ENCODE data around the gene CDC6. TPM values are rescaled to one million over a fixed set of nuclear protein-coding genes. Genes with fewer than 3 reads are reported as not detected.

Gene CDC6
- total and polyA plus RNA-seq, 5 donors from 2014 or later, result 0.59 to 5.7 (median 1.4) TPM; not detected in 1

DNA sequence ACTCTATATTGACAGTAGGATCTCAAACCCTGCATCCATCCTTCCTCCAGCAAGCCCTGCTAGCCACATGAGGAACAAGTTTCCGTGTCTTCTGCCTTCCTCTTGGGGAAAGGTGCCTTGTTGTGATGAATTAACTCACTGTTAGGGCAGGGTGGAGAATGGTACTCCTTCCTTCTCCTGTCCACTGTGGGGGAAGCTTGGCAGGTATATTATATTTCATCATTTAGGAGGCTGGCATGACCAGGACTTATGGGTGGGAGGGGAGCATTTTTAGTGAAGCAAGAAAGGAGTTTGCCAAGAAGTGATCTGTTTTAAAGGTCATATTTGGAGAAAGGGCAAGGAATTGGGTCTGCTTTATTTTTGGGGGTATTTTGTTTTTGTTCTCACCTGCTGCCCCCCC lies 9.3 kb upstream of the CDC6 start:
- no peak overlapping the region for H3K27ac Mint-ChIP-seq
- no peak for ATAC-seq (ENCODE audit: low read depth in 2 of 2)
- H3K9me3 Mint-ChIP-seq, result no peaks in the 10 kb centered on the region

DNA sequence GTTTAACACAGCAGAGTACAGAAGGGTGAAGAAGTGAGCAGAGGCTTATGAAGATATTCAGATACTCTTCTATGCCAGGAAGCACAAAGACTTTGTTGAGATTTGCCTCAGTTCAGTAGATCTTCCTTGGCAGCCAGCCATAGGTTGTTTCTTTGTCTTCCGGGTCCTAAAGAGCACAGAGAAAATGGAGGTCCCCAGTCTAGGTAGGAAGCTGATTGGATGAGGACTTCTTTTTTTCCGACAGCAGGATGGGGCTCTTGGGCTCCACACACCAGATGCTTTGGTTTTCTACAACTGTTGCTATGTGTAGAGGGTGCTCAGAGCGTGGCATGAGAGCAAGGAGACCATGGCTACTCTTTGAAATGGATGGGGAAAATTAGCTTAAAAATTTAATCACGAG lies 8.3 kb upstream of the CDC6 start:
- H3K36me3 Mint-ChIP-seq, result peaks cover 41% of the 10 kb centered on the region

More for the DNA sequence above, 9.3 kb upstream of the CDC6 start:
- H3K4me3 ChIP-seq (ENCODE audit: low read depth, low read length), result no peak overlapping the region
- H3K27me3 ChIP-seq (ENCODE audit: control insufficient read depth, insufficient read depth, low read length), result no peaks in the 10 kb centered on the region
- H3K36me3 ChIP-seq (ENCODE audit: control insufficient read depth, insufficient read depth, low read length), result peaks cover 75% of the 10 kb centered on the region
- H3K4me1 ChIP-seq (ENCODE audit: control insufficient read depth, insufficient read depth, low read length, poor library complexity, severe bottlenecking), result peaks cover 3% of the 10 kb centered on the region
- Mint-ChIP-seq H3K36me3 (peaks cover 41% of the 10 kb centered on the region), H3K4me1 (peaks cover 0 to 4% (median 3%) of the 10 kb centered on the region in 4 donors), H3K27me3 (no peaks in the 10 kb centered on the region), H3K4me3 (no peak overlapping the region)
- no peaks in the 10 kb centered on the region for H3K9me3 ChIP-seq (ENCODE audit: control insufficient read depth in 2 of 2, low read length in 2 of 2)
- no peak overlapping the region for H3K27ac ChIP-seq (ENCODE audit: insufficient read depth, low read length, poor library complexity, severe bottlenecking)
- DNase-seq, result no peak

GRCh38 chr17:40281663-40282062 lies 6.0 kb upstream of the CDC6 start:
- Histone ChIP-seq H3K4me1 (ENCODE audit: control insufficient read depth, insufficient read depth, low read length, poor library complexity, severe bottlenecking) (peaks cover 8% of the 10 kb centered on the region), H3K36me3 (ENCODE audit: control insufficient read depth, insufficient read depth, low read length) (peaks cover 48% of the 10 kb centered on the region), H3K27me3 (ENCODE audit: control insufficient read depth, insufficient read depth, low read length) (no peaks in the 10 kb centered on the region), H3K4me3 (ENCODE audit: low read depth, low read length) (no peak overlapping the region), H3K27ac (ENCODE audit: insufficient read depth, low read length, poor library complexity, severe bottlenecking) (no peak overlapping the region), H3K9me3 (ENCODE audit: control insufficient read depth in 2 of 2, low read length in 2 of 2) (no peaks in the 10 kb centered on the region)
- DNase-seq, result no peak
- peaks cover 0 to 12% (median 10%) of the 10 kb centered on the region in 4 donors for H3K4me1 Mint-ChIP-seq
- H3K27ac Mint-ChIP-seq, result peak overlapping the region; percentile 15 to 80 (median 44)
- H3K36me3 Mint-ChIP-seq, result peaks cover 35% of the 10 kb centered on the region
- no peaks in the 10 kb centered on the region for H3K27me3 Mint-ChIP-seq
- H3K9me3 Mint-ChIP-seq, result no peaks in the 10 kb centered on the region
- no peak for ATAC-seq (ENCODE audit: low read depth in 2 of 2)
- no peak overlapping the region for H3K4me3 Mint-ChIP-seq

More for the DNA sequence above, 8.3 kb upstream of the CDC6 start:
- no peak overlapping the region for H3K27ac ChIP-seq (ENCODE audit: insufficient read depth, low read length, poor library complexity, severe bottlenecking)
- no peaks in the 10 kb centered on the region for H3K9me3 ChIP-seq (ENCODE audit: control insufficient read depth in 2 of 2, low read length in 2 of 2)
- peaks cover 8% of the 10 kb centered on the region for H3K4me1 ChIP-seq (ENCODE audit: control insufficient read depth, insufficient read depth, low read length, poor library complexity, severe bottlenecking)
- peaks cover 0 to 12% (median 9%) of the 10 kb centered on the region in 4 donors for H3K4me1 Mint-ChIP-seq
- H3K4me3 ChIP-seq (ENCODE audit: low read depth, low read length), result no peak overlapping the region
- no peaks in the 10 kb centered on the region for H3K9me3 Mint-ChIP-seq
- peak overlapping the region in 1 of 3 donors; percentile 29 for H3K27ac Mint-ChIP-seq
- DNase-seq, result no peak
- peaks cover 65% of the 10 kb centered on the region for H3K36me3 ChIP-seq (ENCODE audit: control insufficient read depth, insufficient read depth, low read length)
- ATAC-seq (ENCODE audit: low read depth in 2 of 2), result no peak
- H3K27me3 Mint-ChIP-seq, result no peaks in the 10 kb centered on the region
- H3K4me3 Mint-ChIP-seq, result no peak overlapping the region
- no peaks in the 10 kb centered on the region for H3K27me3 ChIP-seq (ENCODE audit: control insufficient read depth, insufficient read depth, low read length)

DNA sequence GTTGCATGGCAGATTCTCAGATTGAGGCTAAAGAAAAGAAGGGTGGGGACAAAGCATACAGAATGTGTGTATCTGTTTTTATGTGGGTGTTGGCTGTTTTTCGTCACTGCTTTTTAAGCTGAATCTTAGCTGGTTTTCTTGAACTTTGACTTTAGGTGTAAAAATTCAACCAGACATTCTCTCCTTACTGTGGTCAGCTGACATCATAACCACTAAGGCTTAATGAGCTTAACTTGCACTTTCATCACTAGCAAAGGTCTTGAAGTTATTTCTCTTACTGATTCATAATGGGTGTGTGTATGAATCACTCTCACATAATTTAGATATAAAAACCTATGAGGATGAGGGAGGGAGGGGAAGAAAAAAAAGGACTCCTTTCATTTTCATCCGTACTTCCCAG lies 4.0 kb upstream of the CDC6 start:
- H3K27ac Mint-ChIP-seq, result peak overlapping the region in 2 of 3 donors; percentile 70 to 89
- no peak overlapping the region for H3K4me3 ChIP-seq (ENCODE audit: low read depth, low read length)
- H3K9me3 Mint-ChIP-seq, result no peaks in the 10 kb centered on the region
- no peaks in the 10 kb centered on the region for H3K27me3 Mint-ChIP-seq
- DNase-seq (peak in 2 of 3 donors; percentile 36 to 86), ATAC-seq (ENCODE audit: low read depth in 2 of 2) (peak; percentile 33 to 40)
- no peak overlapping the region for H3K27ac ChIP-seq (ENCODE audit: insufficient read depth, low read length, poor library complexity, severe bottlenecking)
- peaks cover 22% of the 10 kb centered on the region for H3K36me3 Mint-ChIP-seq
- no peaks in the 10 kb centered on the region for H3K27me3 ChIP-seq (ENCODE audit: control insufficient read depth, insufficient read depth, low read length)
- peak overlapping the region in 1 of 4 donors; percentile 14 for H3K4me3 Mint-ChIP-seq
- peaks cover 30% of the 10 kb centered on the region for H3K36me3 ChIP-seq (ENCODE audit: control insufficient read depth, insufficient read depth, low read length)
- H3K4me1 Mint-ChIP-seq, result peaks cover 4 to 24% (median 20%) of the 10 kb centered on the region in 4 donors
- H3K9me3 ChIP-seq (ENCODE audit: control insufficient read depth in 2 of 2, low read length in 2 of 2), result no peaks in the 10 kb centered on the region
- peaks cover 16% of the 10 kb centered on the region for H3K4me1 ChIP-seq (ENCODE audit: control insufficient read depth, insufficient read depth, low read length, poor library complexity, severe bottlenecking)

DNA sequence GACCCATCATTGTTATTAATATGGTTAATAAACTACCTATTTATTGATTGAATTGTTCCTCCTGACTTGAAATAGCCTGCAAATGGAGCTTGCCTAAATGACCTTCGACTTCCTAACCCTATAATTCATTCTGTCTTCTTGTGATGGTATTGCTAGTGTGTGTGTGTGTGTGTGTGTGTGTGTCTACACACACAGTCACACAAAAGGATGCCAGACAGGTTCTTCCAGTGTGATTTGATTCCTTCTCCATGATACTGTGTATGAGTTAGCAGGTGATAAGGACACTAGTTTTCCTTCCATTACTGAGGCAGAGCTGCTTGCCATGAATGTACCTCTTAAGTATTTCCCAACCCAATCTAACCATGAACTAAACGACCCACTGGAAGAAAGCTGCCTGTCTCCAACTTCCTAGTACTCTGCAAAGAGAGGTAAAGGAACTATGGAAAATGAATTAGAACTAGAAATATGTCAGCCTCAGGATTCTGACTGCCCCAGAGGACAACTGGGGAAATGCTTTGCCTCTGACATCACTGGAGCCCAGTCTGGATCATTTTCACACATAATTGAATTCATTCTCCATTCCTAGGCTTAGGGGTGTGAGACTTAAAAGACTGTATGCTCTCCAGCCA lies 3.5 kb upstream of the CDC6 start:
- no peaks in the 10 kb centered on the region for H3K9me3 ChIP-seq (ENCODE audit: control insufficient read depth in 2 of 2, low read length in 2 of 2)
- H3K27ac Mint-ChIP-seq, result peak overlapping the region in 2 of 3 donors; percentile 70 to 89
- no peak overlapping the region for H3K4me3 Mint-ChIP-seq

DNA sequence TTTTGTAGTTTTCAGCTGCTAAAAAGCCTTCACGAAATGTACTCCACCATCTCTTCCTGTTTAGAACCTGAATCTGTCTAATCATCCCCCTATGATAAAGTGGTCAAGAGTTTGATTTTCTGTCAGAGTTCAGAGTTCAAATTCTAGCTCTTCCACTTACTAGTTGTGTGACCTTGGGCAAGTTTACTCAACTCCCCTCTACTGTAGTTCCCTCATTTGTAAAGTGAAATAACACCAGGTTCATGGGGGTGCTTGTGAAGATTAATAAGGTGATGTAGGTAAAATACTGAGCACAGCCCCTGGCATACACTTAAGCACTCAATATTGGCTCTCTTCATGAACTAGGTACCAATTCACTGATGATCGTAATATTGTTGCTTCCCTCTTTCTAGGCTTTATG lies 1.2 kb upstream of the CDC6 start:
- no peaks in the 10 kb centered on the region for H3K9me3 Mint-ChIP-seq
- ATAC-seq (ENCODE audit: low read depth in 2 of 2) (no peak), DNase-seq (no peak)
- Histone ChIP-seq H3K4me1 (ENCODE audit: control insufficient read depth, insufficient read depth, low read length, poor library complexity, severe bottlenecking) (peaks cover 16% of the 10 kb centered on the region), H3K4me3 (ENCODE audit: low read depth, low read length) (no peak overlapping the region), H3K36me3 (ENCODE audit: control insufficient read depth, insufficient read depth, low read length) (peaks cover 4% of the 10 kb centered on the region), H3K27ac (ENCODE audit: insufficient read depth, low read length, poor library complexity, severe bottlenecking) (no peak overlapping the region), H3K27me3 (ENCODE audit: control insufficient read depth, insufficient read depth, low read length) (no peaks in the 10 kb centered on the region), H3K9me3 (ENCODE audit: control insufficient read depth in 2 of 2, low read length in 2 of 2) (no peaks in the 10 kb centered on the region)
- H3K36me3 Mint-ChIP-seq, result peaks cover 7% of the 10 kb centered on the region
- H3K4me3 Mint-ChIP-seq, result no peak overlapping the region
- H3K27me3 Mint-ChIP-seq, result no peaks in the 10 kb centered on the region
- no peak overlapping the region for H3K27ac Mint-ChIP-seq
- H3K4me1 Mint-ChIP-seq, result peaks cover 10 to 36% (median 26%) of the 10 kb centered on the region in 4 donors

More for the DNA sequence above, 3.5 kb upstream of the CDC6 start:
- ATAC-seq (ENCODE audit: low read depth in 2 of 2) (no peak), DNase-seq (no peak)
- no peaks in the 10 kb centered on the region for H3K27me3 Mint-ChIP-seq
- Histone ChIP-seq H3K27me3 (ENCODE audit: control insufficient read depth, insufficient read depth, low read length) (no peaks in the 10 kb centered on the region), H3K4me1 (ENCODE audit: control insufficient read depth, insufficient read depth, low read length, poor library complexity, severe bottlenecking) (peaks cover 16% of the 10 kb centered on the region), H3K27ac (ENCODE audit: insufficient read depth, low read length, poor library complexity, severe bottlenecking) (no peak overlapping the region), H3K36me3 (ENCODE audit: control insufficient read depth, insufficient read depth, low read length) (peaks cover 24% of the 10 kb centered on the region), H3K4me3 (ENCODE audit: low read depth, low read length) (no peak overlapping the region)
- no peaks in the 10 kb centered on the region for H3K9me3 Mint-ChIP-seq
- H3K4me1 Mint-ChIP-seq, result peaks cover 4 to 27% (median 20%) of the 10 kb centered on the region in 4 donors
- peaks cover 22% of the 10 kb centered on the region for H3K36me3 Mint-ChIP-seq

DNA sequence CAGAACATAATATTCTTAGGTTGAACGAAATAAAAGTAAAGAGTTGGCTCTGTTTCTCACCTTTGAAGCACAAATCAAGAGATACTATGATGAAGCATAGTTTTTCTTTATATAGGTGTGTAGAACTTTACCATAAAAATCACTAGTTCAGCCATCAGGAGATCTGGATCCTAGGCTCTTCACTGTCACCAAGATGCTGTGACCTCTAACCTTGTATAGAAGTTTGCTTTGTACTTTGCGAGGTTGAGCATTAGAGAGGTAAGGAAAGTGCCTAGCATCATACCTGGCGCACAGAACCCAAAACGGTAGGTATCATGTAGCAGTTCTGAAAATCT lies 553 bp upstream of the CDC6 start:
- Mint-ChIP-seq H3K27ac (peak overlapping the region in 1 of 3 donors; percentile 88), H3K27me3 (no peaks in the 10 kb centered on the region), H3K36me3 (peaks cover 6% of the 10 kb centered on the region), H3K4me1 (peaks cover 10 to 36% (median 26%) of the 10 kb centered on the region in 4 donors), H3K9me3 (no peaks in the 10 kb centered on the region), H3K4me3 (peak overlapping the region; percentile 93 to 98 (median 98))
- Histone ChIP-seq H3K27me3 (ENCODE audit: control insufficient read depth, insufficient read depth, low read length) (no peaks in the 10 kb centered on the region), H3K36me3 (ENCODE audit: control insufficient read depth, insufficient read depth, low read length) (no peaks in the 10 kb centered on the region), H3K9me3 (ENCODE audit: control insufficient read depth in 2 of 2, low read length in 2 of 2) (no peaks in the 10 kb centered on the region), H3K4me1 (ENCODE audit: control insufficient read depth, insufficient read depth, low read length, poor library complexity, severe bottlenecking) (peaks cover 16% of the 10 kb centered on the region), H3K27ac (ENCODE audit: insufficient read depth, low read length, poor library complexity, severe bottlenecking) (peak overlapping the region; percentile 51), H3K4me3 (ENCODE audit: low read depth, low read length) (peak overlapping the region; percentile 75)
- ATAC-seq (ENCODE audit: low read depth in 2 of 2), result no peak
- no peak for DNase-seq
